Measurements from ENCODE around the gene EPHB2.

The EPHB2 gene

GRCh38 chr1:22731924-22732720, 21.5 kb downstream of the EPHB2 start:
- Histone ChIP-seq H3K9ac (ENCODE audit: low read depth, low read length) (no peak overlapping the region), H3K4me1 (ENCODE audit: control insufficient read depth, insufficient read depth, low read length) (peaks cover 5% of the 10 kb centered on the region), H3K4me2 (ENCODE audit: low read length) (no peak overlapping the region), H3K27me3 (ENCODE audit: control insufficient read depth, insufficient read depth, low read length) (no peaks in the 10 kb centered on the region), H3K4me3 (ENCODE audit: low read length) (no peak overlapping the region), H3K36me3 (ENCODE audit: insufficient read depth, low read length) (no peaks in the 10 kb centered on the region), H3K9me3 (replicated peaks; ENCODE audit: low read length) (no peaks in the 10 kb centered on the region)

DNA sequence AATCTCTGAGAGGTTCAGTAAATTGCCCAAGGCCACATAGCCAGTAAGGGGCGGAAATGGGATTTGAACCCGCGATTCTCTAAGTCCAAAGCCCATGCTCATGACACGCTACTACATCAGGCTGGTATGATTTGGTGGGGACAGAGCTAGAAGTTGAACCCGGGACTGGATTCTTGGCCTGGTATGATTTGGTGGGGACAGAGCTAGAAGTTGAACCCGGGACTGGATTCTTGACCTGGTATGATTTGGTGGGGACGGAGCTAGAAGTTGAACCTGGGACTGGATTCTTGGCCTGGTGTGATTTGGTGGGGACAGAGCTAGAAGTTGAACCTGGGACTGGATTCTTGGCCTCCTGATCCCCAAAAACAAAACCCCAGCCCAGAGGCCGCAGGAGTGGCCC, 23.0 kb downstream of the EPHB2 start:
- H3K36me3 ChIP-seq (ENCODE audit: insufficient read depth, low read length), result no peaks in the 10 kb centered on the region
- no peaks in the 10 kb centered on the region for H3K27me3 ChIP-seq (ENCODE audit: control insufficient read depth, insufficient read depth, low read length)
- no peak overlapping the region for H3K9ac ChIP-seq (ENCODE audit: low read depth, low read length)
- H3K9me3 ChIP-seq (replicated peaks; ENCODE audit: low read length), result no peaks in the 10 kb centered on the region
- H3K4me2 ChIP-seq (ENCODE audit: low read length), result no peak overlapping the region
- no peak overlapping the region for H3K4me3 ChIP-seq (ENCODE audit: low read length)
- peaks cover 5% of the 10 kb centered on the region for H3K4me1 ChIP-seq (ENCODE audit: control insufficient read depth, insufficient read depth, low read length)

GRCh38 chr1:22736501-22737080, 26.0 kb downstream of the EPHB2 start:
- H3K4me3 ChIP-seq (ENCODE audit: low read length), result no peak overlapping the region
- H3K9ac ChIP-seq (ENCODE audit: low read depth, low read length), result no peak overlapping the region
- peaks cover 5% of the 10 kb centered on the region for H3K4me1 ChIP-seq (ENCODE audit: control insufficient read depth, insufficient read depth, low read length)
- no peak overlapping the region for H3K4me2 ChIP-seq (ENCODE audit: low read length)
- no peaks in the 10 kb centered on the region for H3K9me3 ChIP-seq (replicated peaks; ENCODE audit: low read length)
- H3K27me3 ChIP-seq (ENCODE audit: control insufficient read depth, insufficient read depth, low read length), result no peaks in the 10 kb centered on the region
- no peaks in the 10 kb centered on the region for H3K36me3 ChIP-seq (ENCODE audit: insufficient read depth, low read length)

DNA sequence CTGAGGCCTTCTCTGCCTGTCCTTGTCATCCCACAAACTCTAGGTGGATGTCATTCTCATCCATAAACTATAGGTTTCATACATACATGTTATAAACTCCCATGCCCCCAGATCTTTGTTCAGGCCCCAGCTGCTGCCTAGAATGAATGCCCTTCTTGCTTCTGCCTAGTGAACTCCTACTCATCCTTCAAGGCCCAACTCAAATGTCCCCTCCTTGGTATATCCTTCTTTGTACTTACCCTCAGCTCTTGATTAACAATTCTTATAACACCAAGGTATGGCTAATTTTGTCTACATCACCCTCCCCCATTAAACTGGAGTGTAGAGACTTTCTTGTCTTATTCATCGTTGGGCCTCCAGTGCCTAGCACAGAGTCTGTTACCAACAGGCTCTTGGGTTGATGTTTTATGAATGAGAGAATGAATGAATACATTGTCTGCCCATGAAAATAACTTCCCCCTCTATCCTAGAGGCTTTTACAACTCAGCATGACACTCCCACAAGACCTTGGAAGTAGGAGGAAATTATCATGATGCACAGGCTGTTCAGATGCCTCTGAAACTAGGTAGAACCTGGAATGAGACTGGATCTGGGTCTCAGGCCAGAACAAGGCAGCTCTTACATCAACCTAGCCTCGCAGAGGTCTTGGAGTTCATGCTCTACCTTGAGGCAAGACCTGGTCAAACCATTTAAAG, 26.9 kb downstream of the EPHB2 start:
- no peaks in the 10 kb centered on the region for H3K27me3 ChIP-seq (ENCODE audit: control insufficient read depth, insufficient read depth, low read length)
- H3K36me3 ChIP-seq (ENCODE audit: insufficient read depth, low read length), result no peaks in the 10 kb centered on the region
- no peak overlapping the region for H3K9ac ChIP-seq (ENCODE audit: low read depth, low read length)
- H3K9me3 ChIP-seq (replicated peaks; ENCODE audit: low read length), result no peaks in the 10 kb centered on the region
- H3K4me2 ChIP-seq (ENCODE audit: low read length), result no peak overlapping the region
- peaks cover 5% of the 10 kb centered on the region for H3K4me1 ChIP-seq (ENCODE audit: control insufficient read depth, insufficient read depth, low read length)
- H3K4me3 ChIP-seq (ENCODE audit: low read length), result no peak overlapping the region

DNA sequence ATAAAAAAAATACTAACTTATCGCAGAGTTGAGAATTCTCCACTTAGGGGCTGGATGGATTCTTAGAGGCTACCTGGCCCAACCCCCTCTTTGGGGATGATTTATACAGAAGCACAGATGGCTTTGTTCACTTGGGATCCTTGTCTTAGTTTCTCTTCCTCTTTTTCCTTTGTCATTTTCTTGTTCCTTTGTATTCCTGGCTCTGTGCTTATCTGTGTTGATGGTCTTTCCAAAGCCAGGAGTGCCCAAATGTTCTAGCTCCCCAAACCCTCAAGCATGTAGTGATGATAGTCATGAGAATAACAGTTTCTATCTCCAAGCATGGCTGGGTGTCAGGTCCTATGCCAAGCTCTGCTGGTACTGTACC, 27.4 kb downstream of the EPHB2 start:
- Histone ChIP-seq H3K9ac (ENCODE audit: low read depth, low read length) (no peak overlapping the region), H3K9me3 (replicated peaks; ENCODE audit: low read length) (no peaks in the 10 kb centered on the region), H3K4me2 (ENCODE audit: low read length) (no peak overlapping the region), H3K4me3 (ENCODE audit: low read length) (no peak overlapping the region), H3K27me3 (ENCODE audit: control insufficient read depth, insufficient read depth, low read length) (no peaks in the 10 kb centered on the region), H3K36me3 (ENCODE audit: insufficient read depth, low read length) (no peaks in the 10 kb centered on the region), H3K4me1 (ENCODE audit: control insufficient read depth, insufficient read depth, low read length) (peaks cover 5% of the 10 kb centered on the region)

- Histone ChIP-seq H3K27me3 (ENCODE audit: control insufficient read depth, insufficient read depth, low read length) (no peaks in the 10 kb centered on the region), H3K9me3 (replicated peaks; ENCODE audit: low read length) (no peaks in the 10 kb centered on the region), H3K9ac (ENCODE audit: low read depth, low read length) (no peak overlapping the region), H3K4me1 (ENCODE audit: control insufficient read depth, insufficient read depth, low read length) (peaks cover 6% of the 10 kb centered on the region), H3K36me3 (ENCODE audit: insufficient read depth, low read length) (no peaks in the 10 kb centered on the region), H3K4me3 (ENCODE audit: low read length) (no peak overlapping the region), H3K4me2 (ENCODE audit: low read length) (no peak overlapping the region)
Observed at GRCh38 chr1:22738522-22738921, 27.9 kb downstream of the EPHB2 start.

- Histone ChIP-seq H3K4me1 (ENCODE audit: control insufficient read depth, insufficient read depth, low read length) (peaks cover 12% of the 10 kb centered on the region), H3K9me3 (replicated peaks; ENCODE audit: low read length) (no peaks in the 10 kb centered on the region), H3K27me3 (ENCODE audit: control insufficient read depth, insufficient read depth, low read length) (no peaks in the 10 kb centered on the region), H3K36me3 (ENCODE audit: insufficient read depth, low read length) (no peaks in the 10 kb centered on the region), H3K9ac (ENCODE audit: low read depth, low read length) (no peak overlapping the region), H3K4me2 (ENCODE audit: low read length) (no peak overlapping the region), H3K4me3 (ENCODE audit: low read length) (no peak overlapping the region)
Observed at GRCh38 chr1:22739648-22740385, 29.2 kb downstream of the EPHB2 start.

GRCh38 chr1:22741118-22741517, 30.5 kb downstream of the EPHB2 start:
- H3K4me2 ChIP-seq (ENCODE audit: low read length), result no peak overlapping the region
- H3K4me1 ChIP-seq (ENCODE audit: control insufficient read depth, insufficient read depth, low read length), result peaks cover 13% of the 10 kb centered on the region
- no peak overlapping the region for H3K9ac ChIP-seq (ENCODE audit: low read depth, low read length)
- no peak overlapping the region for H3K4me3 ChIP-seq (ENCODE audit: low read length)
- H3K9me3 ChIP-seq (replicated peaks; ENCODE audit: low read length), result no peaks in the 10 kb centered on the region
- H3K36me3 ChIP-seq (ENCODE audit: insufficient read depth, low read length), result no peaks in the 10 kb centered on the region
- H3K27me3 ChIP-seq (ENCODE audit: control insufficient read depth, insufficient read depth, low read length), result no peaks in the 10 kb centered on the region

GRCh38 chr1:22745669-22746585, 35.3 kb downstream of the EPHB2 start:
- Histone ChIP-seq H3K4me2 (ENCODE audit: low read length) (peak overlapping the region; percentile 5), H3K9me3 (replicated peaks; ENCODE audit: low read length) (no peaks in the 10 kb centered on the region), H3K4me3 (ENCODE audit: low read length) (no peak overlapping the region), H3K27me3 (ENCODE audit: control insufficient read depth, insufficient read depth, low read length) (no peaks in the 10 kb centered on the region), H3K9ac (ENCODE audit: low read depth, low read length) (no peak overlapping the region), H3K36me3 (ENCODE audit: insufficient read depth, low read length) (no peaks in the 10 kb centered on the region), H3K4me1 (ENCODE audit: control insufficient read depth, insufficient read depth, low read length) (peaks cover 48% of the 10 kb centered on the region)

DNA sequence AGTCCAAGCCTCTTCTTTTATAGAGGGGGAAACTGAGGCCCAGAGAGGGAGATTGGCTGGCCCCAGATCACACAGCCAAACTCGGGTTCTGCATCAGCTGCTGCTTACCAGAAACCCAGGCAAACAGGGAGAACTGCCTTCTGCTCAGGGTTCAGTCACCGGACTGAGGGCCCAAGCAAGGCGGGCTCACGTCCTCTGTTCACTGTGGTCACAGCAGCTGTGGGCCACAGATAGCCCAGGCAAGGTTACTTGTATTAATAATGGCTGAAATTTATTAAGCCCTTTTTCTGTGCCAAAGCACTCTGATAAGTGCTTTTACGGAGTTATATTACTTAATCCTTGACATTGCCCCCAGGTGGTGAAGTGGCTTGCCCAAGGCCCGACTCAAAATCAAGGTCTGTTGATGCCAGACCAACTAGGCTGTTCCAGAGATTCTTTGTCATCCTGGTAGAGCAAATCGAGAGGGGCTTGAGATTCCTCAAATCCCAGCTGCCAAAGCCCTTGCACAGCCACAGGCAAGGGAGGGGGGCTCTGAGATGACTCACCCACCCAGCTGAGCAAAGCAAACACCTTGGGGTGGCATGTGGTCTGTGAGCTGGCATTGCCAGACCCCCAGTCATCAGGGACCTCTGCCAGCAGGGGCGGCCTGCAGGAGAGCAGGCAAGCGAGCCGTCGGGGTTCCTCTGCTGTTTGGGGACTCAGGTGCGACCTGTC, 36.5 kb downstream of the EPHB2 start:
- H3K9ac ChIP-seq (ENCODE audit: low read depth, low read length), result no peak overlapping the region
- peaks cover 54% of the 10 kb centered on the region for H3K4me1 ChIP-seq (ENCODE audit: control insufficient read depth, insufficient read depth, low read length)
- H3K4me2 ChIP-seq (ENCODE audit: low read length), result peak overlapping the region; percentile 14
- no peak overlapping the region for H3K4me3 ChIP-seq (ENCODE audit: low read length)
- H3K36me3 ChIP-seq (ENCODE audit: insufficient read depth, low read length), result no peaks in the 10 kb centered on the region
- H3K9me3 ChIP-seq (replicated peaks; ENCODE audit: low read length), result no peaks in the 10 kb centered on the region
- H3K27me3 ChIP-seq (ENCODE audit: control insufficient read depth, insufficient read depth, low read length), result no peaks in the 10 kb centered on the region
